Measurements from ENCODE around the gene NCBP2. TPM values are rescaled to one million over a fixed set of nuclear protein-coding genes. Genes with fewer than 3 reads are reported as not detected.

Gene NCBP2
- total RNA-seq, 1 donor from 2014 or later, result 80.8 TPM

GRCh38 chr3:196902296-196902695 lies 40.0 kb downstream of the NCBP2 start:
- Histone ChIP-seq H3K36me3 (peaks cover 16% of the 10 kb centered on the region), H3K9ac (no peak overlapping the region), H3K4me3 (no peak overlapping the region), H3K27ac (no peak overlapping the region), H3K4me2 (no peak overlapping the region), H3K4me1 (no peaks in the 10 kb centered on the region), H2AFZ (replicated peaks) (no peak overlapping the region), H4K20me1 (ENCODE audit: low read depth) (no peaks in the 10 kb centered on the region), H3K9me3 (ENCODE audit: low read depth) (no peaks in the 10 kb centered on the region), H3K27me3 (no peaks in the 10 kb centered on the region), H3K79me2 (ENCODE audit: low read depth) (no peaks in the 10 kb centered on the region), H3F3A (ENCODE audit: low read depth) (no peaks in the 10 kb centered on the region)
- H3K4me3 Mint-ChIP-seq, result no peak overlapping the region
- no peaks in the 10 kb centered on the region for H3K4me1 Mint-ChIP-seq
- H3K36me3 Mint-ChIP-seq, result peaks cover 18% of the 10 kb centered on the region
- no peaks in the 10 kb centered on the region for H3K27me3 Mint-ChIP-seq (ENCODE audit: insufficient read depth, low read depth)
- H3K9me3 Mint-ChIP-seq, result no peaks in the 10 kb centered on the region
- TF ChIP-seq EZH2phosphoT487 (IDR thresholded peaks at IDR 0.05), result no peak
- TF ChIP-seq EZH2 (IDR thresholded peaks at IDR 0.05), result no peak
- TF ChIP-seq CTCF (IDR thresholded peaks at IDR 0.05), result no peak
- DNase-seq (ENCODE audit: low spot score), result no peak
- no peak overlapping the region for H3K27ac Mint-ChIP-seq

GRCh38 chr3:196901768-196902167 lies 40.6 kb downstream of the NCBP2 start:
- Histone ChIP-seq H3K4me3 (no peak overlapping the region), H3K27ac (no peak overlapping the region), H3K36me3 (peaks cover 16% of the 10 kb centered on the region), H3K4me2 (no peak overlapping the region), H3K9me3 (ENCODE audit: low read depth) (no peaks in the 10 kb centered on the region), H2AFZ (replicated peaks) (no peak overlapping the region), H3K27me3 (no peaks in the 10 kb centered on the region), H3K4me1 (no peaks in the 10 kb centered on the region), H4K20me1 (ENCODE audit: low read depth) (no peaks in the 10 kb centered on the region), H3F3A (ENCODE audit: low read depth) (no peaks in the 10 kb centered on the region), H3K79me2 (ENCODE audit: low read depth) (no peaks in the 10 kb centered on the region), H3K9ac (no peak overlapping the region)
- no peak for DNase-seq (ENCODE audit: low spot score)
- H3K36me3 Mint-ChIP-seq, result peaks cover 18% of the 10 kb centered on the region
- H3K27ac Mint-ChIP-seq, result no peak overlapping the region
- H3K27me3 Mint-ChIP-seq (ENCODE audit: insufficient read depth, low read depth), result no peaks in the 10 kb centered on the region
- TF ChIP-seq EZH2phosphoT487 (IDR thresholded peaks at IDR 0.05) (no peak), EZH2 (IDR thresholded peaks at IDR 0.05) (no peak), CTCF (IDR thresholded peaks at IDR 0.05) (no peak)
- no peak overlapping the region for H3K4me3 Mint-ChIP-seq
- no peaks in the 10 kb centered on the region for H3K4me1 Mint-ChIP-seq
- H3K9me3 Mint-ChIP-seq, result no peaks in the 10 kb centered on the region

GRCh38 chr3:196896229-196896628 lies 46.1 kb downstream of the NCBP2 start:
- no peak overlapping the region for H3K4me3 ChIP-seq
- no peak overlapping the region for H3K9ac ChIP-seq
- H3K9me3 Mint-ChIP-seq, result no peaks in the 10 kb centered on the region
- no peaks in the 10 kb centered on the region for H3K4me1 ChIP-seq
- H3F3A ChIP-seq (ENCODE audit: low read depth), result no peaks in the 10 kb centered on the region
- H3K4me1 Mint-ChIP-seq, result no peaks in the 10 kb centered on the region
- H3K27me3 ChIP-seq, result no peaks in the 10 kb centered on the region
- H3K36me3 ChIP-seq, result peaks cover 7% of the 10 kb centered on the region
- no peak for DNase-seq (ENCODE audit: low spot score)
- no peaks in the 10 kb centered on the region for H4K20me1 ChIP-seq (ENCODE audit: low read depth)
- no peak overlapping the region for H3K4me3 Mint-ChIP-seq
- TF ChIP-seq CTCF (IDR thresholded peaks at IDR 0.05) (no peak), EZH2phosphoT487 (IDR thresholded peaks at IDR 0.05) (no peak), EZH2 (IDR thresholded peaks at IDR 0.05) (no peak)
- H3K9me3 ChIP-seq (ENCODE audit: low read depth), result no peaks in the 10 kb centered on the region
- H3K27me3 Mint-ChIP-seq (ENCODE audit: insufficient read depth, low read depth), result no peaks in the 10 kb centered on the region
- H3K79me2 ChIP-seq (ENCODE audit: low read depth), result peaks cover 30% of the 10 kb centered on the region
- H3K36me3 Mint-ChIP-seq, result peaks cover 8% of the 10 kb centered on the region
- H3K27ac Mint-ChIP-seq, result no peak overlapping the region
- no peak overlapping the region for H2AFZ ChIP-seq (replicated peaks)
- H3K4me2 ChIP-seq, result no peak overlapping the region
- H3K27ac ChIP-seq, result no peak overlapping the region

All from neural progenitor cell (in vitro differentiated cells).